Panc1 (cell line): ENCODE measurements around the gene MAP3K20. TPM values are rescaled to one million over a fixed set of nuclear protein-coding genes. Genes with fewer than 3 reads are reported as not detected.

Experiments
- ATAC-seq: fragments of 200-7000 bp; cut with Tn5 transposase; 2 replicates; pipeline ENCODE4 v1.9.1; 2020; ENCODE audit warnings: mild to moderate bottlenecking, moderate library complexity
- BruUV-seq: library from RNA; stranded (reverse); fragments of 400-500 nt; replicated peaks from 2 replicates; lab custom pipeline; 2021; lab: Mats Ljungman, UMichigan
- CTCF ChIA-PET: fragments of 300-600 bp; sonication (Branson Sonifier 250); formaldehyde crosslinking; loops from one replicate; lab custom pipeline; 2022; ENCODE audit warnings: antibody characterized with exemption; lab: Charles Lee
- POLR2A ChIA-PET: fragments of 300-600 bp; sonication (Branson Sonifier 250); formaldehyde crosslinking; loops from one replicate; lab custom pipeline; 2022; ENCODE audit warnings: antibody characterized with exemption; lab: Charles Lee
- DNase-seq: peaks from one replicate; pipeline ENCODE4 v3.0.0-alpha.2; 2010; ENCODE audit warnings: low read depth, low spot score
- H3K27ac ChIP-seq: 2 replicates; pipeline ENCODE4 v1.5.1; 2011; ENCODE audit warnings: mild to moderate bottlenecking, low read length, inconsistent platforms
- H3K27me3 ChIP-seq: fragments of 200-500 bp; sonication (Bioruptor generic); 2 replicates; pipeline ENCODE4 v1.6.0; 2014; ENCODE audit warnings: low read length, inconsistent platforms; ENCODE audit not compliant: control insufficient read depth, insufficient read depth
- H3K36me3 ChIP-seq: fragments of 200-500 bp; sonication (Bioruptor generic); 2 replicates; pipeline ENCODE4 v1.5.1; 2014; ENCODE audit warnings: inconsistent platforms, mild to moderate bottlenecking, low read length, moderate library complexity; ENCODE audit not compliant: control insufficient read depth, insufficient read depth
- H3K4me1 ChIP-seq: 2 replicates; pipeline ENCODE4 v1.5.1; 2011; ENCODE audit warnings: inconsistent platforms, mild to moderate bottlenecking, low read length, moderate library complexity; ENCODE audit not compliant: control insufficient read depth, insufficient read depth
- H3K4me3 ChIP-seq, 2 experiments: 2 replicates each; pipeline ENCODE4 v1.5.1; 2011 to 2012; ENCODE audit warnings: low read depth in 2 of 2, low read length in 2 of 2, mild to moderate bottlenecking in 2 of 2, inconsistent platforms in 1 of 2, moderate library complexity in 1 of 2
- H3K9me3 ChIP-seq: fragments of 200-500 bp; sonication (Bioruptor generic); 2 replicates; pipeline ENCODE4 v1.5.1; 2014; ENCODE audit warnings: low read depth, mild to moderate bottlenecking, inconsistent platforms, low read length, moderate library complexity; ENCODE audit not compliant: control insufficient read depth, insufficient read depth
- POLR2AphosphoS5 ChIP-seq: IDR thresholded peaks from 2 replicates; pipeline ENCODE4 v1.6.1; 2012; ENCODE audit warnings: mild to moderate bottlenecking, low read depth, low read length, moderate library complexity
- SIN3A ChIP-seq: IDR thresholded peaks from 2 replicates; pipeline ENCODE4 v1.6.1; 2012; ENCODE audit warnings: low read depth, mild to moderate bottlenecking, low read length, moderate library complexity, borderline replicate concordance; ENCODE audit not compliant: insufficient read depth
- TCF7L2 ChIP-seq: IDR thresholded peaks from 2 replicates; pipeline ENCODE4 v1.6.1; 2011; ENCODE audit warnings: mild to moderate bottlenecking, low read depth, low read length, inconsistent platforms
- in situ Hi-C: cut with HindIII; loops from 2 replicates; pipeline ENCODE4 v1.10.0; 2016; ENCODE audit warnings: low sequenced_read_pairs, low pct_unique_long_range_greater_than_20kb
- intact Hi-C: fragments of 100-400 bp; cut with micrococcal nuclease; formaldehyde crosslinking; loops from one replicate; pipeline ENCODE4 v1.10.0; 2022; ENCODE audit not compliant: unreplicated experiment
- total RNA-seq: library from RNA; stranded (reverse); gene quantifications from one replicate; pipeline ENCODE4 v1.2.1, GENCODE V29; 2021; ENCODE audit not compliant: unreplicated experiment
- TF ChIP-seq, protein P1 (sequence below): fragments of 450-650 bp; IDR thresholded peaks from 2 replicates; pipeline ENCODE4 v1.5.1; 2017; ENCODE audit warnings: mild to moderate bottlenecking
- TF ChIP-seq, protein P2 (sequence below), 2 experiments: IDR thresholded peaks; 2 replicates each; pipeline ENCODE4 v1.6.1; 2011 to 2012; ENCODE audit warnings: low read depth in 2 of 2, control low read depth in 1 of 2, low read length in 1 of 2, mild to moderate bottlenecking in 1 of 2, moderate library complexity in 1 of 2; ENCODE audit not compliant: insufficient read depth in 1 of 2

Gene MAP3K20
- total RNA-seq, 1 experiment from 2014 or later: 121 TPM

DNA sequence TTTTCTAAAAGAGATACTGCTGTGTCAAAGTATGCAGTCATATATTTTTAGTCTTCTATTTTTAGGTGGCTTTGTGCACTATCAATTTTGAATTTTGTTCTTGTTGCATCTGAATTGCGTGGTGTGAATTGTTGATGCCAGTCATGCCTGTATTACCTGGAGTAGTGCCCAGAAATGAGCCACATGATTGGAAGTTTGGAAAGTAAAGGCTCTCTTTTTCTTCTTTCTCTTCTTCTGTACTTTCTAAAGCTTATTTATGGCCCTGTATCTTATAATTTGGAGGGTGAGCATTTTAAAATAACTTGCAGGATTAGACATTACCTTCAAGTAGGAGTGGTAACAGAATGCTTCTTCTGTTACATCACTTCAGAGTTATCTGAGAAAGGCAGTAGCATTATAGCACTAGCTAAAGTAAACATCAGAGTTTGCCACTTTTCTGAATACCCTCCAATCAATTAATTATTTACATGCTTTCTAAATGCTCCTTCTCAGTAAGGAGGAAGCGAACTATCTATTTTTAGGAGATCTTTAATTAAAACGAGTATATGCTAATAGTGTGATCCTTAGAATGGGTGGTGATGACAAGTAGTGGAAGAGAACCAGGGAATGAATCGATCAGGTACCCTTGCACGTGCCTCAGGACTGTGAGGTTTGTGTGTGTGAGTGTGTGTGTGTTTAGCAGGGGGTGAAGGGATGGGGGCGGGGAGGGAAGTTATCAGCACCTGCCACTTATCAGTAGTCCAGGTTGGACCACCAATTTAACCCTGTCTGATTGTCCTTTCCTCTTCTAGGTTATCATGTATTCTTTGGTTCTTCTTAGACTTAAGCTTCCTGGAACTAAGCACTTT lies 112.5 kb downstream of the MAP3K20 start:
- Histone ChIP-seq H3K4me1 (peaks cover 89% of the 10 kb centered on the region), H3K9me3 (no peaks in the 10 kb centered on the region), H3K27ac (peak overlapping the region; percentile 95), H3K27me3 (no peaks in the 10 kb centered on the region), H3K4me3 (no peak overlapping the region), H3K36me3 (peaks cover 11% of the 10 kb centered on the region)
- ChIA-PET CTCF (no interaction called here), POLR2A (no interaction called here)
- in situ Hi-C loops (no loop called here), intact Hi-C loops (no loop called here)
- TF ChIP-seq SIN3A (no peak), POLR2AphosphoS5 (no peak), TCF7L2 (no peak)
- TF ChIP-seq, protein P1, sequence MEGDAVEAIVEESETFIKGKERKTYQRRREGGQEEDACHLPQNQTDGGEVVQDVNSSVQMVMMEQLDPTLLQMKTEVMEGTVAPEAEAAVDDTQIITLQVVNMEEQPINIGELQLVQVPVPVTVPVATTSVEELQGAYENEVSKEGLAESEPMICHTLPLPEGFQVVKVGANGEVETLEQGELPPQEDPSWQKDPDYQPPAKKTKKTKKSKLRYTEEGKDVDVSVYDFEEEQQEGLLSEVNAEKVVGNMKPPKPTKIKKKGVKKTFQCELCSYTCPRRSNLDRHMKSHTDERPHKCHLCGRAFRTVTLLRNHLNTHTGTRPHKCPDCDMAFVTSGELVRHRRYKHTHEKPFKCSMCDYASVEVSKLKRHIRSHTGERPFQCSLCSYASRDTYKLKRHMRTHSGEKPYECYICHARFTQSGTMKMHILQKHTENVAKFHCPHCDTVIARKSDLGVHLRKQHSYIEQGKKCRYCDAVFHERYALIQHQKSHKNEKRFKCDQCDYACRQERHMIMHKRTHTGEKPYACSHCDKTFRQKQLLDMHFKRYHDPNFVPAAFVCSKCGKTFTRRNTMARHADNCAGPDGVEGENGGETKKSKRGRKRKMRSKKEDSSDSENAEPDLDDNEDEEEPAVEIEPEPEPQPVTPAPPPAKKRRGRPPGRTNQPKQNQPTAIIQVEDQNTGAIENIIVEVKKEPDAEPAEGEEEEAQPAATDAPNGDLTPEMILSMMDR: no peak
- TF ChIP-seq, protein P2, sequence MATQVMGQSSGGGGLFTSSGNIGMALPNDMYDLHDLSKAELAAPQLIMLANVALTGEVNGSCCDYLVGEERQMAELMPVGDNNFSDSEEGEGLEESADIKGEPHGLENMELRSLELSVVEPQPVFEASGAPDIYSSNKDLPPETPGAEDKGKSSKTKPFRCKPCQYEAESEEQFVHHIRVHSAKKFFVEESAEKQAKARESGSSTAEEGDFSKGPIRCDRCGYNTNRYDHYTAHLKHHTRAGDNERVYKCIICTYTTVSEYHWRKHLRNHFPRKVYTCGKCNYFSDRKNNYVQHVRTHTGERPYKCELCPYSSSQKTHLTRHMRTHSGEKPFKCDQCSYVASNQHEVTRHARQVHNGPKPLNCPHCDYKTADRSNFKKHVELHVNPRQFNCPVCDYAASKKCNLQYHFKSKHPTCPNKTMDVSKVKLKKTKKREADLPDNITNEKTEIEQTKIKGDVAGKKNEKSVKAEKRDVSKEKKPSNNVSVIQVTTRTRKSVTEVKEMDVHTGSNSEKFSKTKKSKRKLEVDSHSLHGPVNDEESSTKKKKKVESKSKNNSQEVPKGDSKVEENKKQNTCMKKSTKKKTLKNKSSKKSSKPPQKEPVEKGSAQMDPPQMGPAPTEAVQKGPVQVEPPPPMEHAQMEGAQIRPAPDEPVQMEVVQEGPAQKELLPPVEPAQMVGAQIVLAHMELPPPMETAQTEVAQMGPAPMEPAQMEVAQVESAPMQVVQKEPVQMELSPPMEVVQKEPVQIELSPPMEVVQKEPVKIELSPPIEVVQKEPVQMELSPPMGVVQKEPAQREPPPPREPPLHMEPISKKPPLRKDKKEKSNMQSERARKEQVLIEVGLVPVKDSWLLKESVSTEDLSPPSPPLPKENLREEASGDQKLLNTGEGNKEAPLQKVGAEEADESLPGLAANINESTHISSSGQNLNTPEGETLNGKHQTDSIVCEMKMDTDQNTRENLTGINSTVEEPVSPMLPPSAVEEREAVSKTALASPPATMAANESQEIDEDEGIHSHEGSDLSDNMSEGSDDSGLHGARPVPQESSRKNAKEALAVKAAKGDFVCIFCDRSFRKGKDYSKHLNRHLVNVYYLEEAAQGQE (IDR thresholded peaks at IDR 0.05; ENCODE audit: insufficient read depth in 1 of 2, low read depth in 2 of 2, low read length in 1 of 2): no peak
- DNase-seq (peak; percentile 79), ATAC-seq (no peak)
- BruUV-seq: TSS peak; percentile 27

DNA sequence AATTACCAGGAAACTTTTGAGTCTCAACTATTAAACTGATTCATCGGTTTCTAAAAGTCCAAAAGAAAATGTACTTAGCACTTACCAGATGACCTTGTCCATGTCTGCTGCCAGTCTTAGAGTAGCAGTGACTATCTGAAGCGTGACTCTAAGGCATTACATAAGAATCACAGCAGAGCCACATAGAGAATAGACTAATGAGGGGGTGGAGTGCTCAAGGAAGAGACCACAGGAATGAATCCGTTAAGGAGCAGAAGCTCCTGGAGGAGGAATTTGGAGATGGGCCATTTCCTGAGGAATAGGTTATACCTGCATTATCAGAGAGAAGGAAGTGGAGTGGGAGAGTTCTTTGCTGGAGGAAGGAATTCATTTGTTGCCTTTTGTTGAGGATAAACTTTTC lies 116.0 kb downstream of the MAP3K20 start:
- Histone ChIP-seq H3K27ac (peak overlapping the region; percentile 95), H3K9me3 (no peaks in the 10 kb centered on the region), H3K4me1 (peaks cover 75% of the 10 kb centered on the region), H3K27me3 (no peaks in the 10 kb centered on the region), H3K4me3 (no peak overlapping the region), H3K36me3 (peaks cover 12% of the 10 kb centered on the region)
- in situ Hi-C loops (no loop called here), intact Hi-C loops (no loop called here)
- TF ChIP-seq, protein P2 (IDR thresholded peaks at IDR 0.05; ENCODE audit: insufficient read depth in 1 of 2, low read depth in 2 of 2, low read length in 1 of 2): no peak
- TF ChIP-seq POLR2AphosphoS5: peak; percentile 20; the same call in 1 of the 2 replicates
- POLR2A ChIA-PET: no interaction called here
- ATAC-seq (peak; percentile 81), DNase-seq (no peak)
- BruUV-seq: no TSS peak
- CTCF ChIA-PET: no interaction called here
